Caco-2 (cell line): ENCODE data around the gene COL9A3. TPM values are rescaled to one million over a fixed set of nuclear protein-coding genes. Genes with fewer than 3 reads are reported as not detected.

Source experiments
- BruUV-seq: library from RNA; stranded (reverse); fragments of 400-500 nt; replicated peaks from 2 replicates; lab custom pipeline; 2021; lab: Mats Ljungman, UMichigan
- CTCF ChIA-PET: fragments of 300-600 bp; sonication (Branson Sonifier 250); formaldehyde crosslinking; loops from one replicate; lab custom pipeline; 2022; ENCODE audit warnings: antibody characterized with exemption; lab: Charles Lee
- POLR2A ChIA-PET: fragments of 300-600 bp; sonication (Branson Sonifier 250); formaldehyde crosslinking; loops from one replicate; lab custom pipeline; 2022; ENCODE audit warnings: antibody characterized with exemption; lab: Charles Lee
- DNase-seq, 2 experiments: peaks; one replicate each; pipeline versions ENCODE4 v3.0.0 to v3.0.0-alpha.2; 2020 to 2022
- H3K27me3 ChIP-seq: replicated peaks from 2 replicates; pipeline ENCODE4 v1.6.0; 2011; ENCODE audit warnings: low read length; ENCODE audit not compliant: control insufficient read depth, insufficient read depth
- H3K36me3 ChIP-seq: 2 replicates; pipeline ENCODE4 v1.5.1; 2011; ENCODE audit warnings: low read length; ENCODE audit not compliant: control insufficient read depth, insufficient read depth
- H3K4me1 ChIP-seq: fragments of 250-450 bp; sonication (Bioruptor Pico); 2 replicates; pipeline ENCODE4 v1.5.1; 2020; ENCODE audit warnings: mild to moderate bottlenecking
- H3K4me3 ChIP-seq: 2 replicates; pipeline ENCODE4 v1.5.1; 2011; ENCODE audit warnings: low read depth, mild to moderate bottlenecking, control low read depth, low read length
- H3K9me3 ChIP-seq: fragments of 250-450 bp; sonication (Bioruptor Pico); 2 replicates; pipeline ENCODE4 v1.5.1; 2020; ENCODE audit warnings: mild to moderate bottlenecking, moderate library complexity
- H3K27ac Mint-ChIP-seq: one replicate; pipeline ENCODE4 v1.8.0; 2022; ENCODE audit warnings: mixed read lengths; ENCODE audit not compliant: unreplicated experiment
- H3K27me3 Mint-ChIP-seq: one replicate; pipeline ENCODE4 v1.8.0; 2022; ENCODE audit warnings: mixed read lengths; ENCODE audit not compliant: insufficient read depth, unreplicated experiment
- H3K36me3 Mint-ChIP-seq: one replicate; pipeline ENCODE4 v1.8.0; 2022; ENCODE audit warnings: mild to moderate bottlenecking, mixed read lengths; ENCODE audit not compliant: insufficient read depth, unreplicated experiment
- H3K4me1 Mint-ChIP-seq: one replicate; pipeline ENCODE4 v1.8.0; 2022; ENCODE audit warnings: low read depth, mixed read lengths; ENCODE audit not compliant: unreplicated experiment
- H3K4me3 Mint-ChIP-seq: one replicate; pipeline ENCODE4 v1.8.0; 2022; ENCODE audit warnings: mild to moderate bottlenecking, moderate library complexity, mixed read lengths; ENCODE audit not compliant: unreplicated experiment
- H3K9me3 Mint-ChIP-seq: one replicate; pipeline ENCODE4 v1.8.0; 2022; ENCODE audit warnings: mixed read lengths; ENCODE audit not compliant: unreplicated experiment
- intact Hi-C: fragments of 100-400 bp; cut with micrococcal nuclease; formaldehyde crosslinking; loops from one replicate; pipeline ENCODE4 v1.10.0; 2022; ENCODE audit not compliant: unreplicated experiment
- total RNA-seq: library from RNA; stranded (reverse); gene quantifications from 2 replicates; pipeline ENCODE4 v1.2.3, GENCODE V29; 2022
- TF ChIP-seq, protein P1 (sequence below), 2 experiments: fragments of 200-600 bp in 1 of 2; IDR thresholded peaks; 1 replicate in 1 of 2; 2 replicates in 1 of 2; pipeline versions ENCODE4 v1.5.1 to v1.8.0; 2011 to 2022; ENCODE audit warnings: antibody characterized with exemption in 1 of 2, control low read depth in 1 of 2, inconsistent platforms in 1 of 2, low read depth in 1 of 2, low read length in 1 of 2, mild to moderate bottlenecking in 1 of 2, moderate library complexity in 1 of 2; ENCODE audit not compliant: insufficient read depth in 1 of 2, severe bottlenecking in 1 of 2, unreplicated experiment in 1 of 2

Gene COL9A3
- total RNA-seq, 1 experiment from 2014 or later = 6.4 TPM

DNA sequence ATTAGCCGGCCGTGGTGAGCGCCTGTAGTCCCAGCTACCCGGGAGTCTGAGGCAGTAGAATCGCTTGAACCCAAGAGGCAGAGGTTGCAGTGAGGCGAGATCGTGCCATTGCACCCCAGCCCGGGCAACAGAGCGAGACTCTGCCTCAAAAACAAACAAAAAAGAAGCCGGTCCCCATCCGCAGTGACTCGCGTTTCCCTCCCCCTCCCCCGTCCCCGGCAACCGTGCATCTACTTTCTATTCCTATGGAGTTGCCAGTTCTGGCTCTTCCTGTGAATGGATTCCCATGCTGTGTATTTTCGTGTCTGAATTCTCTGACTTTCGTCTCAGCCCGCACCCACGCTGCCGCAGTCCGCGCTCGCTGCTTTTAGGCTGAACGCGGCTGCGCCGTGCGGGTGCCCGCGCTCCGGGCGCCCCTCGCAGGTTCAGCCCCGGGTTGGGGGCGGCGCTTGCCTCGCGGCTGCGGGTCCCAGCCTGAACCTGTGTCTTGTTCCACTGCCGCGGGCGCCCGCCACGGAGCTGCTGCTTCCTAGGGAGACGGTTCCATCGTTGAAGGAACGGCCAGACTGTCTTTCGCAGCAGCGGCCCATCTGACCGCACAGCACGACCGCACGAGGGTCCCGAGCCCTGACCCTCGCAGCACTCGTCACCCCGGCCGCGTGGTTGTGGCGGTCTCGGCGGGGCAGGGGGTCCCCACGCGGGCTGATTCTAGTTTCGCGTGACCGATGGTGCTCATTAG lies 21.7 kb upstream of the COL9A3 start:
- peaks cover 62% of the 10 kb centered on the region for H3K36me3 Mint-ChIP-seq
- peaks cover 21% of the 10 kb centered on the region for H3K4me1 ChIP-seq
- TF ChIP-seq, protein P1, sequence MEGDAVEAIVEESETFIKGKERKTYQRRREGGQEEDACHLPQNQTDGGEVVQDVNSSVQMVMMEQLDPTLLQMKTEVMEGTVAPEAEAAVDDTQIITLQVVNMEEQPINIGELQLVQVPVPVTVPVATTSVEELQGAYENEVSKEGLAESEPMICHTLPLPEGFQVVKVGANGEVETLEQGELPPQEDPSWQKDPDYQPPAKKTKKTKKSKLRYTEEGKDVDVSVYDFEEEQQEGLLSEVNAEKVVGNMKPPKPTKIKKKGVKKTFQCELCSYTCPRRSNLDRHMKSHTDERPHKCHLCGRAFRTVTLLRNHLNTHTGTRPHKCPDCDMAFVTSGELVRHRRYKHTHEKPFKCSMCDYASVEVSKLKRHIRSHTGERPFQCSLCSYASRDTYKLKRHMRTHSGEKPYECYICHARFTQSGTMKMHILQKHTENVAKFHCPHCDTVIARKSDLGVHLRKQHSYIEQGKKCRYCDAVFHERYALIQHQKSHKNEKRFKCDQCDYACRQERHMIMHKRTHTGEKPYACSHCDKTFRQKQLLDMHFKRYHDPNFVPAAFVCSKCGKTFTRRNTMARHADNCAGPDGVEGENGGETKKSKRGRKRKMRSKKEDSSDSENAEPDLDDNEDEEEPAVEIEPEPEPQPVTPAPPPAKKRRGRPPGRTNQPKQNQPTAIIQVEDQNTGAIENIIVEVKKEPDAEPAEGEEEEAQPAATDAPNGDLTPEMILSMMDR (IDR thresholded peaks at IDR 0.05; ENCODE audit: insufficient read depth in 1 of 2, low read depth in 1 of 2, low read length in 1 of 2, severe bottlenecking in 1 of 2, unreplicated experiment in 1 of 2) = no peak
- peak overlapping the region; percentile 57 for H3K4me3 ChIP-seq
- intact Hi-C loops = loop anchor here (10.0 kb wide), 1 partner anchor 490 kb away; the partner anchor contains the start of gene ADRM1
- peak overlapping the region; percentile 89 for H3K4me3 Mint-ChIP-seq
- H3K9me3 ChIP-seq = no peaks in the 10 kb centered on the region
- H3K27ac Mint-ChIP-seq = peak overlapping the region; percentile 85
- no peaks in the 10 kb centered on the region for H3K9me3 Mint-ChIP-seq
- H3K4me1 Mint-ChIP-seq = peaks cover 15% of the 10 kb centered on the region
- peaks cover 7% of the 10 kb centered on the region for H3K36me3 ChIP-seq
- CTCF ChIA-PET = interaction anchor here (0.6 to 3.5 kb wide), 15 partner anchors 10 to 365 kb away, joined by 3 to 57 read pairs (median 6); partner anchors contain the start of gene OGFR
- H3K27me3 ChIP-seq = no peaks in the 10 kb centered on the region
- BruUV-seq = no TSS peak
- POLR2A ChIA-PET = interaction anchor here (0.7 to 1.2 kb wide), 6 partner anchors 10 to 156 kb away, joined by 3 to 10 read pairs (median 4); partner anchors contain the start of genes COL9A3, GID8, SLCO4A1 and TCFL5
- DNase-seq = peak; percentile 90 to 94
- no peaks in the 10 kb centered on the region for H3K27me3 Mint-ChIP-seq

DNA sequence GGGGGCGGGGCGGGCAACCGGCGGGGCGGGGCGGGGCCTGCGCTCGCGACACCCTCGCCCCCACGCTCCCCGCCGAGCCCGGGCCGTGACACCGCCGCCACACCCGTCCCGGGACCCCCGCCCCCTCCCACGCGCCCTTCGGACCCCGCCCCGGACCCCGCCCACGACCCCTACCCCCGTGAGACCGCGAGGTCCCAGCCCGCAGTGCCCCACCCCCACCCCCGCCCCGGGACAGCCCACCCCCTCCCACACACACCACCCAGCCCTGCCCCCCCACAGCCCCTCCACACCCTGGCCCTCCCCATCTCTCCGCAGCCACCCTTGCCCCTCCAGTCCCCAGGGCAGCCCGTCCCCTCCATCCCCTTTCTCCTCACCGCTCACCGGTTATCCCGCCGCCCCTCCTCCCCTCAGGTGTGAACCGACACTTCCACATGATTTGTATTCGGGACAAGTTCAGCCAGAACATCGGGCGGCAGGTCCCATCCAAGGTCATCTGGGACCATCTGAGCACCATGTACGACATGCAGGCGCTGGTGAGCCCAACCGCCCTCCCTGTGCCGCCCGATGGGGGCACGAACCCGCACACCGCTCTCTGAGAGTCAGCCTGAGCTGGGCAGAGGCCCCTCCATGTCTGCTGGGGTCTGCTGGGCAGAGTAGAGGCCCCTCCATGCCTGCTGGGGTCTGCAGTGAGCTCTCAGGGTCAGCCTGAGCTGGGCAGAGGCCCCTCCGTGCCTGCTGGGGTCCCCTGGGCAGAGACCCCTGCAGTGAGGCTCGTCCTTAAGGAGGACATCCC lies 20.0 kb upstream of the COL9A3 start:
- Histone ChIP-seq H3K9me3 (no peaks in the 10 kb centered on the region), H3K4me1 (peaks cover 21% of the 10 kb centered on the region), H3K27me3 (no peaks in the 10 kb centered on the region), H3K36me3 (peaks cover 9% of the 10 kb centered on the region), H3K4me3 (peak overlapping the region; percentile 83)
- no peak for DNase-seq
- intact Hi-C loops = loop anchor here (10.0 kb wide), 1 partner anchor 492 kb away; the partner anchor contains the start of gene ADRM1
- ChIA-PET POLR2A (interaction anchor here (0.5 to 1.0 kb wide), 7 partner anchors 8 to 730 kb away, joined by 3 to 17 read pairs (median 3); partner anchors contain the start of gene OGFR), CTCF (interaction anchor here (0.6 to 3.5 kb wide), 9 partner anchors 8 to 1184 kb away, joined by 3 to 57 read pairs (median 3); partner anchors contain the start of gene OGFR)
- BruUV-seq = TSS peak; percentile 5
- Mint-ChIP-seq H3K9me3 (no peaks in the 10 kb centered on the region), H3K4me1 (peaks cover 15% of the 10 kb centered on the region), H3K36me3 (peaks cover 79% of the 10 kb centered on the region), H3K27ac (peak overlapping the region; percentile 17), H3K4me3 (peak overlapping the region; percentile 89), H3K27me3 (no peaks in the 10 kb centered on the region)
- TF ChIP-seq, protein P1 (IDR thresholded peaks at IDR 0.05; ENCODE audit: insufficient read depth in 1 of 2, low read depth in 1 of 2, low read length in 1 of 2, severe bottlenecking in 1 of 2, unreplicated experiment in 1 of 2) = no peak
